K562 (cell line): ENCODE data around the gene PTPRF.

Experiments
- CREM ChIP-seq: IDR thresholded peaks from 2 replicates; pipeline ENCODE4 v1.6.1; 2014; ENCODE audit warnings: antibody characterized with exemption, low read depth
- FOXJ3 ChIP-seq: sonication (generic); formaldehyde crosslinking; IDR thresholded peaks from 2 replicates; pipeline ENCODE4 v1.4.0; 2020; ENCODE audit warnings: mild to moderate bottlenecking, missing genetic modification reagents
- GABPB1 ChIP-seq: sonication (generic); formaldehyde crosslinking; IDR thresholded peaks from 2 replicates; pipeline ENCODE4 v1.8.0; 2022; ENCODE audit warnings: mild to moderate bottlenecking, missing genetic modification reagents
- GMEB1 ChIP-seq: fragments of 250-450 bp; sonication (Bioruptor Pico); IDR thresholded peaks from 2 replicates; pipeline ENCODE4 v1.4.0; 2020; ENCODE audit warnings: mild to moderate bottlenecking
- NFATC3 ChIP-seq: fragments of 450-650 bp; IDR thresholded peaks from 2 replicates; pipeline ENCODE4 v1.6.1; 2017; ENCODE audit warnings: mild to moderate bottlenecking
- SIX5 ChIP-seq, 2 experiments: IDR thresholded peaks; 2 replicates each; pipeline ENCODE4 v1.6.1; 2011; ENCODE audit warnings: low read length in 2 of 2, borderline replicate concordance in 1 of 2, low read depth in 1 of 2, mild to moderate bottlenecking in 1 of 2, moderate library complexity in 1 of 2; ENCODE audit not compliant: insufficient read depth in 1 of 2
- TCF7L2 ChIP-seq: fragments of 150-350 bp; IDR thresholded peaks from 2 replicates; pipeline ENCODE4 v1.6.1; 2016; ENCODE audit warnings: low read depth, mild to moderate bottlenecking, low read length, moderate library complexity
- ZHX1 ChIP-seq: fragments of 150-350 bp; conservative IDR thresholded peaks from 2 replicates; pipeline ENCODE4 v1.6.1; 2014; ENCODE audit warnings: low read length
- ZNF324 ChIP-seq: fragments of 250-450 bp; sonication (Bioruptor Pico); IDR thresholded peaks from 2 replicates; pipeline ENCODE4 v1.4.0; 2020; ENCODE audit warnings: mild to moderate bottlenecking
- TF ChIP-seq, protein P1 (sequence below), 3 experiments: IDR thresholded peaks in 2 of 3; conservative IDR thresholded peaks in 1 of 3; 2 replicates each; pipeline ENCODE4 v1.5.1; 2011 to 2012; ENCODE audit warnings: low read length in 3 of 3, mild to moderate bottlenecking in 3 of 3, control low read depth in 2 of 3, improper control_type of control experiment in 1 of 3, inconsistent platforms in 1 of 3, low read depth in 1 of 3, mixed read lengths in 1 of 3, moderate library complexity in 1 of 3; ENCODE audit not compliant: insufficient read depth in 2 of 3
- TF ChIP-seq, protein P2 (sequence below): fragments of 450-650 bp; IDR thresholded peaks from 2 replicates; pipeline ENCODE4 v1.6.1; 2016; ENCODE audit warnings: missing biosample characterization, missing genetic modification characterization

- TF ChIP-seq ZNF324 (CRISPR knock-in tag) (no peak), NFATC3 (no peak), FOXJ3 (CRISPR knock-in tag) (no peak), ZHX1 (no peak), SIX5 (IDR thresholded peaks at IDR 0.05; ENCODE audit: borderline replicate concordance in 1 of 2, insufficient read depth in 1 of 2, low read depth in 1 of 2, low read length in 2 of 2) (no peak), TCF7L2 (no peak), CREM (no peak), GABPB1 (CRISPR knock-in tag) (no peak), GMEB1 (CRISPR knock-in tag) (no peak)
- TF ChIP-seq, protein P1, sequence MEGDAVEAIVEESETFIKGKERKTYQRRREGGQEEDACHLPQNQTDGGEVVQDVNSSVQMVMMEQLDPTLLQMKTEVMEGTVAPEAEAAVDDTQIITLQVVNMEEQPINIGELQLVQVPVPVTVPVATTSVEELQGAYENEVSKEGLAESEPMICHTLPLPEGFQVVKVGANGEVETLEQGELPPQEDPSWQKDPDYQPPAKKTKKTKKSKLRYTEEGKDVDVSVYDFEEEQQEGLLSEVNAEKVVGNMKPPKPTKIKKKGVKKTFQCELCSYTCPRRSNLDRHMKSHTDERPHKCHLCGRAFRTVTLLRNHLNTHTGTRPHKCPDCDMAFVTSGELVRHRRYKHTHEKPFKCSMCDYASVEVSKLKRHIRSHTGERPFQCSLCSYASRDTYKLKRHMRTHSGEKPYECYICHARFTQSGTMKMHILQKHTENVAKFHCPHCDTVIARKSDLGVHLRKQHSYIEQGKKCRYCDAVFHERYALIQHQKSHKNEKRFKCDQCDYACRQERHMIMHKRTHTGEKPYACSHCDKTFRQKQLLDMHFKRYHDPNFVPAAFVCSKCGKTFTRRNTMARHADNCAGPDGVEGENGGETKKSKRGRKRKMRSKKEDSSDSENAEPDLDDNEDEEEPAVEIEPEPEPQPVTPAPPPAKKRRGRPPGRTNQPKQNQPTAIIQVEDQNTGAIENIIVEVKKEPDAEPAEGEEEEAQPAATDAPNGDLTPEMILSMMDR (IDR thresholded peaks at IDR 0.05 in 2 of 3, conservative IDR thresholded peaks at IDR 0.05 in 1 of 3; ENCODE audit: insufficient read depth in 2 of 3, low read depth in 1 of 3, low read length in 3 of 3) = no peak
- TF ChIP-seq, protein P2, sequence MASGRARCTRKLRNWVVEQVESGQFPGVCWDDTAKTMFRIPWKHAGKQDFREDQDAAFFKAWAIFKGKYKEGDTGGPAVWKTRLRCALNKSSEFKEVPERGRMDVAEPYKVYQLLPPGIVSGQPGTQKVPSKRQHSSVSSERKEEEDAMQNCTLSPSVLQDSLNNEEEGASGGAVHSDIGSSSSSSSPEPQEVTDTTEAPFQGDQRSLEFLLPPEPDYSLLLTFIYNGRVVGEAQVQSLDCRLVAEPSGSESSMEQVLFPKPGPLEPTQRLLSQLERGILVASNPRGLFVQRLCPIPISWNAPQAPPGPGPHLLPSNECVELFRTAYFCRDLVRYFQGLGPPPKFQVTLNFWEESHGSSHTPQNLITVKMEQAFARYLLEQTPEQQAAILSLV (tag) = no peak
Measured at GRCh38 chr1:43521078-43521477, 9.6 kb upstream of the PTPRF start.
